Mucosa of stomach (tissue), 1 donor: Measurements from ENCODE around the gene BIRC7.

Source experiments
- H3K27me3 ChIP-seq: one replicate; pipeline ENCODE4 v1.7.0; 2013; ENCODE audit warnings: mild to moderate bottlenecking, low read length; ENCODE audit not compliant: control insufficient read depth, insufficient read depth
- H3K36me3 ChIP-seq: one replicate; pipeline ENCODE4 v1.7.0; 2013; ENCODE audit warnings: low read length; ENCODE audit not compliant: control insufficient read depth, insufficient read depth
- H3K4me1 ChIP-seq: one replicate; pipeline ENCODE4 v1.7.0; 2013; ENCODE audit warnings: mild to moderate bottlenecking, low read length; ENCODE audit not compliant: control insufficient read depth, insufficient read depth
- H3K4me3 ChIP-seq: one replicate; pipeline ENCODE4 v1.7.0; 2013; ENCODE audit warnings: low read length
- H3K9ac ChIP-seq: one replicate; pipeline ENCODE4 v1.7.0; 2013; ENCODE audit warnings: mild to moderate bottlenecking, low read length, moderate library complexity
- H3K9me3 ChIP-seq: one replicate; pipeline ENCODE4 v1.7.0; 2013; ENCODE audit warnings: mild to moderate bottlenecking, low read length, moderate library complexity; ENCODE audit not compliant: control insufficient read depth
- donor health status: Pancreatic carcinoma.

Gene BIRC7

GRCh38 chr20:63235399-63235983 lies at the start of gene BIRC7:
TSS of gene BIRC7 (plus strand) at chr20:63235905. CDS start at chr20:63236097, 192 bp downstream.
- Histone ChIP-seq H3K36me3 (no peaks in the 10 kb centered on the region), H3K9ac (no peak within 1 kb of the TSS), H3K9me3 (no peaks in the 10 kb centered on the region), H3K4me3 (no peak within 1 kb of the TSS), H3K4me1 (peaks cover 10% of the 10 kb centered on the region), H3K27me3 (peaks cover 21% of the 10 kb centered on the region)

- Histone ChIP-seq H3K4me1 (peaks cover 12% of the 10 kb centered on the region), H3K27me3 (peaks cover 17% of the 10 kb centered on the region)
These were observed 49.6 kb upstream of the BIRC7 start for GRCh38 chr20:63186084-63186483.

GRCh38 chr20:63186528-63187316 lies 49.0 kb upstream of the BIRC7 start:
- Histone ChIP-seq H3K27me3 (peaks cover 11% of the 10 kb centered on the region), H3K4me1 (peaks cover 15% of the 10 kb centered on the region), H3K4me3 (no peak overlapping the region), H3K36me3 (no peaks in the 10 kb centered on the region), H3K9ac (no peak overlapping the region), H3K9me3 (no peaks in the 10 kb centered on the region)

More at GRCh38 chr20:63186084-63186483, 49.6 kb upstream of the BIRC7 start:
- no peak overlapping the region for H3K4me3 ChIP-seq
- H3K36me3 ChIP-seq = no peaks in the 10 kb centered on the region
- no peaks in the 10 kb centered on the region for H3K9me3 ChIP-seq
- no peak overlapping the region for H3K9ac ChIP-seq

- Histone ChIP-seq H3K9ac (no peak overlapping the region), H3K9me3 (no peaks in the 10 kb centered on the region), H3K4me1 (peaks cover 15% of the 10 kb centered on the region), H3K4me3 (no peak overlapping the region), H3K36me3 (no peaks in the 10 kb centered on the region), H3K27me3 (peaks cover 10% of the 10 kb centered on the region)
These were observed 48.2 kb upstream of the BIRC7 start for GRCh38 chr20:63187338-63188158.

GRCh38 chr20:63188159-63188442 lies 47.6 kb upstream of the BIRC7 start:
- H3K9ac ChIP-seq = no peak overlapping the region
- peaks cover 4% of the 10 kb centered on the region for H3K27me3 ChIP-seq
- no peaks in the 10 kb centered on the region for H3K9me3 ChIP-seq
- H3K4me3 ChIP-seq = no peak overlapping the region
- no peaks in the 10 kb centered on the region for H3K36me3 ChIP-seq
- peaks cover 15% of the 10 kb centered on the region for H3K4me1 ChIP-seq

- H3K4me3 ChIP-seq = no peak overlapping the region
- H3K4me1 ChIP-seq = peaks cover 15% of the 10 kb centered on the region
- no peak overlapping the region for H3K9ac ChIP-seq
- H3K36me3 ChIP-seq = no peaks in the 10 kb centered on the region
- no peaks in the 10 kb centered on the region for H3K27me3 ChIP-seq
- no peaks in the 10 kb centered on the region for H3K9me3 ChIP-seq
These were observed 46.9 kb upstream of the BIRC7 start for GRCh38 chr20:63188641-63189321.

GRCh38 chr20:63189322-63189642 lies 46.4 kb upstream of the BIRC7 start:
- Histone ChIP-seq H3K27me3 (no peaks in the 10 kb centered on the region), H3K9me3 (no peaks in the 10 kb centered on the region), H3K4me3 (no peak overlapping the region)

GRCh38 chr20:63189846-63190559 lies 45.7 kb upstream of the BIRC7 start:
- Histone ChIP-seq H3K27me3 (no peaks in the 10 kb centered on the region), H3K9ac (no peak overlapping the region), H3K9me3 (no peaks in the 10 kb centered on the region), H3K36me3 (no peaks in the 10 kb centered on the region), H3K4me3 (no peak overlapping the region), H3K4me1 (peaks cover 15% of the 10 kb centered on the region)

More at GRCh38 chr20:63189322-63189642, 46.4 kb upstream of the BIRC7 start:
- H3K4me1 ChIP-seq = peaks cover 15% of the 10 kb centered on the region
- no peak overlapping the region for H3K9ac ChIP-seq
- no peaks in the 10 kb centered on the region for H3K36me3 ChIP-seq

- H3K9ac ChIP-seq = no peak overlapping the region
- H3K36me3 ChIP-seq = no peaks in the 10 kb centered on the region
- no peak overlapping the region for H3K4me3 ChIP-seq
- no peaks in the 10 kb centered on the region for H3K27me3 ChIP-seq
- no peaks in the 10 kb centered on the region for H3K9me3 ChIP-seq
- H3K4me1 ChIP-seq = peaks cover 15% of the 10 kb centered on the region
These were observed 44.9 kb upstream of the BIRC7 start for GRCh38 chr20:63190828-63191227.

- Histone ChIP-seq H3K27me3 (no peaks in the 10 kb centered on the region), H3K36me3 (no peaks in the 10 kb centered on the region), H3K9ac (no peak overlapping the region), H3K4me1 (peaks cover 13% of the 10 kb centered on the region), H3K9me3 (no peaks in the 10 kb centered on the region), H3K4me3 (no peak overlapping the region)
These were observed 44.3 kb upstream of the BIRC7 start for GRCh38 chr20:63191400-63191799.

GRCh38 chr20:63192721-63193120 lies 43.0 kb upstream of the BIRC7 start:
- no peaks in the 10 kb centered on the region for H3K9me3 ChIP-seq
- peaks cover 4% of the 10 kb centered on the region for H3K4me1 ChIP-seq
- H3K36me3 ChIP-seq = no peaks in the 10 kb centered on the region
- no peak overlapping the region for H3K4me3 ChIP-seq
- H3K9ac ChIP-seq = no peak overlapping the region
- H3K27me3 ChIP-seq = no peaks in the 10 kb centered on the region
